ENCODE data around the gene LIM2. TPM values are rescaled to one million over a fixed set of nuclear protein-coding genes. Genes with fewer than 3 reads are reported as not detected.

The LIM2 gene
- total and polyA plus RNA-seq, 2 donors (not counting 1 experiment from before 2014, with no cell fraction given): not detected

DNA sequence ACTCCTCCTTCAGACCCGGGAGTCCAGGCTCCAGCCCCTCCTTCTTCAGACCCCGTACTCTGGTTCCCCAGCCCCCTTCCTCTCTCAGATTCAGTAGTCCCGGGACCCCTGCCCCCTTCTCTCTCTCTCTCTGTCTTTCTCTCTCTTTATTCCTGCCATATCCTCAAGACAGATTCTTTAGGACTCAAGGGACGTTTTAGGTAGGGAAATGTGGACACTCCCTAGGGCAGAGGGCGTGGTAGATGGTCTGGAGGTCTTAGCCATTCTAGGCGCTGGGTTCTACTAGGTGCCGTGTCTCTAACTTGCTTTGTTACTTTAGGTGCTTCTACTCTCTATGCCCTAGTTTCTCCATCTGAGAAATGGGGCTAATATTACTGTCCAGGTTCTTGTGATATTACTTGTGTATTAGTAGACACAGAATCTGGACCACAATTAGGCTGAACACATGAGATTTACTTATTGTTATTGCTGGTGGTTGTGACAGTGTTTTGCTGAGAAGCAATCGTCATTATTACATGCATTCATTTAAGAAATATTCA, 3.4 kb upstream of the LIM2 start:
- Histone ChIP-seq H3K4me3 (ENCODE audit: control extremely low read depth in 1 of 5, extremely low read depth in 1 of 5, insufficient read depth in 1 of 5, low read depth in 2 of 5, low read length in 4 of 5) (no peak overlapping the region), H3K27ac (ENCODE audit: low read length in 2 of 2) (no peak overlapping the region), H3K79me2 (ENCODE audit: control insufficient read depth, insufficient read depth, low read length) (no peaks in the 10 kb centered on the region), H3K9ac (ENCODE audit: low read length) (peak overlapping the region; percentile 3), H4K20me1 (ENCODE audit: control insufficient read depth, insufficient read depth, low read length, poor library complexity, severe bottlenecking) (no peaks in the 10 kb centered on the region), H3K9me3 (ENCODE audit: control extremely low read depth in 1 of 3, control insufficient read depth in 2 of 3, insufficient read depth in 1 of 3, low read length in 2 of 3) (peaks cover 0 to 5% (median 0%) of the 10 kb centered on the region in 3 donors), H3K27me3 (replicated peaks in 1 of 4; ENCODE audit: control extremely low read depth in 1 of 4, control insufficient read depth in 3 of 4, insufficient read depth in 4 of 4, low read length in 3 of 4) (peaks cover 0 to 4% (median 0%) of the 10 kb centered on the region in 4 experiments), H3K4me2 (replicated peaks; ENCODE audit: low read depth, low read length, poor library complexity, severe bottlenecking) (peak overlapping the region; percentile 51), H2AFZ (ENCODE audit: insufficient read depth, low read depth, low read length, poor library complexity, severe bottlenecking) (peak overlapping the region; percentile 67), H3K36me3 (replicated peaks in 1 of 2; ENCODE audit: control extremely low read depth in 1 of 2, control insufficient read depth in 1 of 2, extremely low read depth in 1 of 2, insufficient read depth in 2 of 2, low read length in 1 of 2) (no peaks in the 10 kb centered on the region), H3K4me1 (ENCODE audit: control insufficient read depth in 2 of 2, insufficient read depth in 2 of 2, low read length in 2 of 2) (peaks cover 22 to 33% of the 10 kb centered on the region in 2 donors)
- intact Hi-C loops (cut with micrococcal nuclease): no loop called here
- TF ChIP-seq EZH2 (IDR thresholded peaks at IDR 0.05; ENCODE audit: borderline replicate concordance, insufficient read depth, low read depth, low read length, poor library complexity, severe bottlenecking) (no peak), CTCF (IDR thresholded peaks at IDR 0.05) (no peak)
- ChIA-PET POLR2A (no interaction called here), CTCF (interaction anchor here (1.2 to 1.4 kb wide), 2 partner anchors 24 to 82 kb away, joined by 3 to 4 read pairs; no protein-coding TSS in a partner anchor)
- ATAC-seq (ENCODE audit: low read depth): no peak
- Mint-ChIP-seq H3K27ac (no peak overlapping the region), H3K4me3 (no peak overlapping the region), H3K27me3 (no peaks in the 10 kb centered on the region), H3K4me1 (peaks cover 28% of the 10 kb centered on the region), H3K9me3 (ENCODE audit: insufficient read depth) (no peaks in the 10 kb centered on the region)
- DNase-seq: no peak
- WGBS (ENCODE audit: insufficient coverage): 42% methylated on average over 3 of the region's 8 CpGs

GRCh38 chr19:51389143-51389542, 1.4 kb upstream of the LIM2 start:
- Histone ChIP-seq H3K9ac (ENCODE audit: low read length) (no peak overlapping the region), H3K9me3 (ENCODE audit: control extremely low read depth in 1 of 3, control insufficient read depth in 2 of 3, insufficient read depth in 1 of 3, low read length in 2 of 3) (no peaks in the 10 kb centered on the region), H3K4me3 (ENCODE audit: control extremely low read depth in 1 of 5, extremely low read depth in 1 of 5, insufficient read depth in 1 of 5, low read depth in 2 of 5, low read length in 4 of 5) (no peak overlapping the region), H3K27ac (ENCODE audit: low read length in 2 of 2) (no peak overlapping the region), H4K20me1 (ENCODE audit: control insufficient read depth, insufficient read depth, low read length, poor library complexity, severe bottlenecking) (no peaks in the 10 kb centered on the region), H3K36me3 (replicated peaks in 1 of 2; ENCODE audit: control extremely low read depth in 1 of 2, control insufficient read depth in 1 of 2, extremely low read depth in 1 of 2, insufficient read depth in 2 of 2, low read length in 1 of 2) (no peaks in the 10 kb centered on the region), H3K79me2 (ENCODE audit: control insufficient read depth, insufficient read depth, low read length) (no peaks in the 10 kb centered on the region), H3K4me1 (ENCODE audit: control insufficient read depth in 2 of 2, insufficient read depth in 2 of 2, low read length in 2 of 2) (peaks cover 12 to 16% of the 10 kb centered on the region in 2 donors), H2AFZ (ENCODE audit: insufficient read depth, low read depth, low read length, poor library complexity, severe bottlenecking) (no peak overlapping the region), H3K4me2 (replicated peaks; ENCODE audit: low read depth, low read length, poor library complexity, severe bottlenecking) (no peak overlapping the region), H3K27me3 (replicated peaks in 1 of 4; ENCODE audit: control extremely low read depth in 1 of 4, control insufficient read depth in 3 of 4, insufficient read depth in 4 of 4, low read length in 3 of 4) (peaks cover 0 to 4% (median 0%) of the 10 kb centered on the region in 4 experiments)
- Mint-ChIP-seq H3K4me1 (peaks cover 12% of the 10 kb centered on the region), H3K4me3 (no peak overlapping the region), H3K9me3 (ENCODE audit: insufficient read depth) (no peaks in the 10 kb centered on the region), H3K27ac (no peak overlapping the region), H3K27me3 (no peaks in the 10 kb centered on the region)
- TF ChIP-seq EZH2 (IDR thresholded peaks at IDR 0.05; ENCODE audit: borderline replicate concordance, insufficient read depth, low read depth, low read length, poor library complexity, severe bottlenecking) (no peak), CTCF (IDR thresholded peaks at IDR 0.05) (no peak)
- POLR2A ChIA-PET: interaction anchor here (0.9 kb wide), 1 partner anchor 21 kb away, joined by 3 read pairs; no protein-coding TSS in a partner anchor
- ATAC-seq (ENCODE audit: low read depth) (no peak), DNase-seq (no peak)
- intact Hi-C loops (cut with micrococcal nuclease): no loop called here
- CTCF ChIA-PET: interaction anchor here (0.6 kb wide), 1 partner anchor 25 kb away, joined by 4 read pairs; no protein-coding TSS in a partner anchor
- 97% methylated on average over 14 of the region's 14 CpGs for WGBS (ENCODE audit: insufficient coverage)

Measured in B cell (primary cell).